Aorta (tissue), 5 donors: ENCODE measurements around the gene OR11A1. TPM values are rescaled to one million over a fixed set of nuclear protein-coding genes. Genes with fewer than 3 reads are reported as not detected.

Source experiments
- ATAC-seq: fragments of 200-7000 bp; cut with Tn5 transposase; one replicate; pipeline ENCODE4 v1.9.1; 2022; ENCODE audit warnings: moderate library complexity; ENCODE audit not compliant: low FRiP score
- DNase-seq, 2 donors: peaks; one replicate each; pipeline ENCODE4 v3.0.0-alpha.2; 2020
- H3K27ac ChIP-seq, 2 donors: one replicate each; pipeline ENCODE4 v1.5.1; 2013; ENCODE audit warnings: low read length in 2 of 2, mild to moderate bottlenecking in 2 of 2, moderate library complexity in 2 of 2, control low read depth in 1 of 2, inconsistent platforms in 1 of 2, low read depth in 1 of 2
- H3K27me3 ChIP-seq, 2 donors: one replicate each; pipeline ENCODE4 v1.6.1; 2013; ENCODE audit warnings: control low read depth in 1 of 2, low read length in 1 of 2, mild to moderate bottlenecking in 1 of 2, moderate library complexity in 1 of 2; ENCODE audit not compliant: insufficient read depth in 2 of 2, control insufficient read depth in 1 of 2
- H3K36me3 ChIP-seq, 2 donors: one replicate each; pipeline ENCODE4 v1.6.1; 2013; ENCODE audit warnings: control low read depth in 1 of 2, low read length in 1 of 2, mild to moderate bottlenecking in 1 of 2; ENCODE audit not compliant: insufficient read depth in 2 of 2, control insufficient read depth in 1 of 2
- H3K4me1 ChIP-seq, 2 donors: one replicate each; pipeline ENCODE4 v1.6.1; 2013; ENCODE audit warnings: low read length in 2 of 2, control low read depth in 1 of 2, mild to moderate bottlenecking in 1 of 2, moderate library complexity in 1 of 2; ENCODE audit not compliant: insufficient read depth in 2 of 2, control insufficient read depth in 1 of 2
- H3K4me3 ChIP-seq, 2 donors: one replicate each; pipeline ENCODE4 v1.5.1; 2013; ENCODE audit warnings: low read length in 2 of 2, control low read depth in 1 of 2, mild to moderate bottlenecking in 1 of 2
- H3K9me3 ChIP-seq: one replicate; pipeline ENCODE4 v1.6.1; 2013; ENCODE audit warnings: mild to moderate bottlenecking, low read length; ENCODE audit not compliant: control insufficient read depth
- WGBS, 2 donors: extraction: QIAGEN DNeasy Blood & Tissue Kit; methylation state at CpG; one replicate each; pipeline ENCODE4 v1.1.7; 2013; 5-methylcytosine and 5-hydroxymethylcytosine counted together
- intact Hi-C, 2 donors: fragments of 100-400 bp; cut with DNase I; formaldehyde crosslinking; loops; one replicate each; pipeline versions ENCODE4 v1.14.2 to v1.15.0; 2022
- long read RNA-seq, 2 donors: library from polyadenylated mRNA; unstranded; transcript quantifications; one replicate each; pipeline ENCODE4 v2.0.0, GENCODE V29; 2020 to 2021
- polyA plus RNA-seq, 2 donors: library from polyadenylated mRNA; stranded (reverse); fragments of 200-250 nt; gene quantifications; one replicate each; pipeline ENCODE4 v1.2.3, GENCODE V29; 2013
- total RNA-seq, 2 donors: library from RNA; stranded (reverse); fragmentation: NEBNext Ultra II Directional; extraction: Animal tissue kit (Norgen Biotek cat#: 25700); gene quantifications; one replicate each; pipeline ENCODE4 v1.2.1, GENCODE V29; 2021
- donor health status: healthy with polysubstance abuse.
- donor health status: Bipolar disorder and iron deficiency.
- donor health status: DM: no; HTN: no; CAD: no.
- donor health status: DM: no; HTN: no; CAD: no.
- donor health status: DM: yes; HTN: yes; CAD: no.

Gene OR11A1, protein sequence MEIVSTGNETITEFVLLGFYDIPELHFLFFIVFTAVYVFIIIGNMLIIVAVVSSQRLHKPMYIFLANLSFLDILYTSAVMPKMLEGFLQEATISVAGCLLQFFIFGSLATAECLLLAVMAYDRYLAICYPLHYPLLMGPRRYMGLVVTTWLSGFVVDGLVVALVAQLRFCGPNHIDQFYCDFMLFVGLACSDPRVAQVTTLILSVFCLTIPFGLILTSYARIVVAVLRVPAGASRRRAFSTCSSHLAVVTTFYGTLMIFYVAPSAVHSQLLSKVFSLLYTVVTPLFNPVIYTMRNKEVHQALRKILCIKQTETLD
- not detected for total RNA-seq
- not detected for polyA plus RNA-seq
- long read RNA-seq, donor 1 = 0 reads
- long read RNA-seq, donor 2 = 0 reads

GRCh38 chr6:29456971-29457370 is at the start of gene OR11A1, which contains the start of gene OR2H1:
TSS of gene OR11A1 (minus strand) at chr6:29457071. CDS start at chr6:29427641, 29,430 bp downstream.
TSS of gene OR2H1 (plus strand) at chr6:29457155. CDS start at chr6:29461770, 4,615 bp downstream.
- H3K27ac ChIP-seq = no peak within 1 kb of the TSS
- H3K4me1 ChIP-seq = no peaks in the 10 kb centered on the region
- no peaks in the 10 kb centered on the region for H3K36me3 ChIP-seq
- no peaks in the 10 kb centered on the region for H3K9me3 ChIP-seq
- ATAC-seq = no peak
- H3K4me3 ChIP-seq = no peak within 1 kb of the TSS
- H3K27me3 ChIP-seq = no peaks in the 10 kb centered on the region
- DNase-seq = no peak
- intact Hi-C loops = no loop called here
- WGBS, 2 donors = 55 to 68% methylated on average over 2 of the region's 2 CpGs

DNA sequence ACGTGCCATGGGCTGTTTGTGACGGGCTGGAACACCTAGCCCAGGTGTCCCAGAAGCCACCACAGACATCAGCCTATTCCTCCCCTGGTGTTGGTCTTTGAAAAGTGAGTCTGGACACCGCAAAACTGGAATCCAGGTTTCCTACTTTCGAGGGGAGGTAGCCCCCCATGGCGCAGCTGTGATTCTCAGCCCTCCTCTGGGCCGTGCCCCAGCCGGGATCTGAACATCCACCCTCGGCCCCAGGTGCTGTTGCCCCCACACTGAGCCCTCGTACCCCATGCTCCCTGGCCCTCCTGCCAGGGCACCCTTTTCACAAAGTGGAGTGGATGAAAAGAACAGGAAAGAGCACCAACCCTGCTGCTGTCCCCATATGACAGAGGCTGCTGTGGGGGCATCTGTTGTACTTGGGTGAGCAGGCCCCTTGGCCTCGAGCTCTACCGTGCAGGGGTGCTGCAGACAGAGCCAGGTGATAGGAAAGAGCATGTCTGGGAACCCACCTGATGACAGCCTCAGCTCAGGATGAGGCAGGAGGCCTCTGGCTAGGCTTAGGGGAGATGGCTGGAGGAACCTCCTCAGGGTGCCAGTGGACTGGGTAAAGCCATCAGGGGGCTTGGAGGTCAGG is 49.7 kb upstream of the OR11A1 start:
- peaks cover 0 to 2% of the 10 kb centered on the region in 2 donors for H3K27me3 ChIP-seq
- no peak overlapping the region for H3K27ac ChIP-seq
- H3K9me3 ChIP-seq = no peaks in the 10 kb centered on the region
- DNase-seq (no peak), ATAC-seq (no peak)
- intact Hi-C loops = no loop called here
- WGBS, 2 donors = 71 to 77% methylated on average over 11 of the region's 11 CpGs
- no peaks in the 10 kb centered on the region for H3K4me1 ChIP-seq
- no peaks in the 10 kb centered on the region for H3K36me3 ChIP-seq
- H3K4me3 ChIP-seq = no peak overlapping the region

GRCh38 chr6:29505808-29506207 is 48.9 kb upstream of the OR11A1 start:
- WGBS, 2 donors = 79 to 88% methylated on average over 3 of the region's 3 CpGs
- intact Hi-C loops = no loop called here

GRCh38 chr6:29504961-29505360 is 48.1 kb upstream of the OR11A1 start:
- DNase-seq = no peak

More at GRCh38 chr6:29505808-29506207, 48.9 kb upstream of the OR11A1 start:
- ATAC-seq = no peak
- Histone ChIP-seq H3K27me3 (peaks cover 0 to 2% of the 10 kb centered on the region in 2 donors), H3K4me1 (no peaks in the 10 kb centered on the region), H3K36me3 (no peaks in the 10 kb centered on the region), H3K4me3 (no peak overlapping the region), H3K27ac (no peak overlapping the region), H3K9me3 (no peaks in the 10 kb centered on the region)
- no peak for DNase-seq

GRCh38 chr6:29502597-29502996 is 45.7 kb upstream of the OR11A1 start:
- H3K36me3 ChIP-seq = no peaks in the 10 kb centered on the region
- H3K9me3 ChIP-seq = no peaks in the 10 kb centered on the region
- no peak overlapping the region for H3K4me3 ChIP-seq
- H3K27ac ChIP-seq = no peak overlapping the region
- DNase-seq (no peak), ATAC-seq (no peak)
- 68 to 72% methylated on average over 5 of the region's 5 CpGs for WGBS, 2 donors
- peaks cover 0 to 2% of the 10 kb centered on the region in 2 donors for H3K27me3 ChIP-seq
- intact Hi-C loops = no loop called here
- H3K4me1 ChIP-seq = no peaks in the 10 kb centered on the region

More at GRCh38 chr6:29504961-29505360, 48.1 kb upstream of the OR11A1 start:
- intact Hi-C loops = no loop called here
- Histone ChIP-seq H3K4me3 (no peak overlapping the region), H3K4me1 (no peaks in the 10 kb centered on the region), H3K9me3 (no peaks in the 10 kb centered on the region), H3K27ac (no peak overlapping the region), H3K36me3 (no peaks in the 10 kb centered on the region), H3K27me3 (peaks cover 0 to 2% of the 10 kb centered on the region in 2 donors)
- 66 to 67% methylated on average over 2 of the region's 2 CpGs for WGBS, 2 donors
- no peak for ATAC-seq

- Histone ChIP-seq H3K36me3 (no peaks in the 10 kb centered on the region), H3K4me3 (no peak overlapping the region), H3K27ac (no peak overlapping the region), H3K4me1 (no peaks in the 10 kb centered on the region), H3K27me3 (peaks cover 0 to 2% of the 10 kb centered on the region in 2 donors), H3K9me3 (no peaks in the 10 kb centered on the region)
- 87% methylated on average over 3 of the region's 3 CpGs for WGBS, 2 donors
- intact Hi-C loops = no loop called here
- DNase-seq = no peak
- ATAC-seq = no peak
Observed at GRCh38 chr6:29502181-29502580, 45.3 kb upstream of the OR11A1 start.

GRCh38 chr6:29501106-29501505 is 44.2 kb upstream of the OR11A1 start:
- DNase-seq (no peak), ATAC-seq (no peak)
- Histone ChIP-seq H3K9me3 (no peaks in the 10 kb centered on the region), H3K4me3 (no peak overlapping the region), H3K4me1 (no peaks in the 10 kb centered on the region), H3K27ac (no peak overlapping the region), H3K27me3 (peaks cover 0 to 2% of the 10 kb centered on the region in 2 donors), H3K36me3 (no peaks in the 10 kb centered on the region)
- intact Hi-C loops = no loop called here
- 83 to 84% methylated on average over 6 of the region's 6 CpGs for WGBS, 2 donors

- DNase-seq = no peak
Observed at GRCh38 chr6:29500594-29500993, 43.7 kb upstream of the OR11A1 start.

GRCh38 chr6:29499704-29500103 is 42.8 kb upstream of the OR11A1 start:
- Histone ChIP-seq H3K27ac (no peak overlapping the region), H3K9me3 (no peaks in the 10 kb centered on the region), H3K36me3 (no peaks in the 10 kb centered on the region), H3K27me3 (peaks cover 0 to 4% of the 10 kb centered on the region in 2 donors), H3K4me3 (no peak overlapping the region), H3K4me1 (no peaks in the 10 kb centered on the region)
- intact Hi-C loops = no loop called here
- DNase-seq = no peak
- no peak for ATAC-seq
- 75 to 78% methylated on average over 5 of the region's 5 CpGs for WGBS, 2 donors

More at GRCh38 chr6:29500594-29500993, 43.7 kb upstream of the OR11A1 start:
- peaks cover 0 to 2% of the 10 kb centered on the region in 2 donors for H3K27me3 ChIP-seq
- ATAC-seq = no peak
- no peak overlapping the region for H3K27ac ChIP-seq
- no peaks in the 10 kb centered on the region for H3K4me1 ChIP-seq
- WGBS, 2 donors = 75 to 87% methylated on average over 8 of the region's 8 CpGs
- intact Hi-C loops = no loop called here
- H3K36me3 ChIP-seq = no peaks in the 10 kb centered on the region
- H3K4me3 ChIP-seq = no peak overlapping the region
- no peaks in the 10 kb centered on the region for H3K9me3 ChIP-seq
